Astrocyte (in vitro differentiated cells and primary cell): ENCODE results near the gene GGACT. TPM values are rescaled to one million over a fixed set of nuclear protein-coding genes. Genes with fewer than 3 reads are reported as not detected.

Experiments used
- DNase-seq: peaks from one replicate; pipeline ENCODE4 v3.0.0-alpha.2; 2010; ENCODE audit warnings: low read depth
- FAIRE-seq: peaks from 2 replicates; lab custom pipeline; 2011; peaks lifted over from hg19 to GRCh38; lab: Jason Lieb, UNC
- H2AFZ ChIP-seq: 2 replicates; pipeline ENCODE4 v1.6.0; 2012; ENCODE audit warnings: low read depth, low read length, inconsistent platforms
- H3K27ac ChIP-seq: 2 replicates; pipeline ENCODE4 v1.5.1; 2011; ENCODE audit warnings: low read depth, low read length, inconsistent platforms
- H3K27me3 ChIP-seq: 2 replicates; pipeline ENCODE4 v1.6.0; 2011; ENCODE audit warnings: low read length, inconsistent platforms; ENCODE audit not compliant: insufficient read depth
- H3K36me3 ChIP-seq: 2 replicates; pipeline ENCODE4 v1.5.1; 2011; ENCODE audit warnings: low read length, inconsistent platforms; ENCODE audit not compliant: insufficient read depth
- H3K4me1 ChIP-seq: 2 replicates; pipeline ENCODE4 v1.5.1; 2011; ENCODE audit warnings: low read length, inconsistent platforms; ENCODE audit not compliant: insufficient read depth
- H3K4me2 ChIP-seq: 2 replicates; pipeline ENCODE4 v1.6.0; 2012; ENCODE audit warnings: low read length, inconsistent platforms
- H3K4me3 ChIP-seq: 2 replicates; pipeline ENCODE4 v1.5.1; 2011; ENCODE audit warnings: low read depth, mild to moderate bottlenecking, low read length, inconsistent platforms; ENCODE audit not compliant: insufficient read depth
- H3K79me2 ChIP-seq: 2 replicates; pipeline ENCODE4 v1.6.0; 2012; ENCODE audit warnings: mild to moderate bottlenecking, low read length, inconsistent platforms; ENCODE audit not compliant: insufficient read depth
- H3K9ac ChIP-seq: 2 replicates; pipeline ENCODE4 v1.6.0; 2012; ENCODE audit warnings: mild to moderate bottlenecking, low read length, inconsistent platforms
- H3K9me3 ChIP-seq: 2 replicates; pipeline ENCODE4 v1.5.1; 2012; ENCODE audit warnings: low read depth, mild to moderate bottlenecking, low read length, inconsistent platforms; ENCODE audit not compliant: insufficient read depth
- H4K20me1 ChIP-seq: 2 replicates; pipeline ENCODE4 v1.6.0; 2012; ENCODE audit warnings: low read length, inconsistent platforms; ENCODE audit not compliant: insufficient read depth
- H3K27ac Mint-ChIP-seq: one replicate; pipeline ENCODE4 v1.8.0; 2021; ENCODE audit warnings: mild to moderate bottlenecking, mixed read lengths; ENCODE audit not compliant: unreplicated experiment
- H3K27me3 Mint-ChIP-seq: one replicate; pipeline ENCODE4 v1.8.0; 2021; ENCODE audit warnings: low read depth, mixed read lengths; ENCODE audit not compliant: unreplicated experiment
- H3K36me3 Mint-ChIP-seq: one replicate; pipeline ENCODE4 v1.8.0; 2021; ENCODE audit warnings: low read depth, mixed read lengths; ENCODE audit not compliant: unreplicated experiment
- H3K4me1 Mint-ChIP-seq: one replicate; pipeline ENCODE4 v1.8.0; 2021; ENCODE audit warnings: low read depth, mixed read lengths; ENCODE audit not compliant: unreplicated experiment
- H3K4me3 Mint-ChIP-seq: one replicate; pipeline ENCODE4 v1.8.0; 2021; ENCODE audit warnings: mild to moderate bottlenecking, moderate library complexity, mixed read lengths; ENCODE audit not compliant: unreplicated experiment
- H3K9me3 Mint-ChIP-seq: one replicate; pipeline ENCODE4 v1.8.0; 2021; ENCODE audit warnings: mild to moderate bottlenecking, mixed read lengths; ENCODE audit not compliant: unreplicated experiment
- CTCF ChIP-seq: IDR thresholded peaks from 2 replicates; pipeline ENCODE4 v1.5.1; 2011; ENCODE audit warnings: low read depth, mild to moderate bottlenecking, inconsistent platforms, low read length, moderate library complexity; ENCODE audit not compliant: insufficient read depth
- EZH2 ChIP-seq: IDR thresholded peaks from 2 replicates; pipeline ENCODE4 v1.6.1; 2012; ENCODE audit warnings: mild to moderate bottlenecking, low read length, inconsistent platforms; ENCODE audit not compliant: insufficient read depth
- total RNA-seq: library from RNA; stranded (reverse); gene quantifications from 2 replicates; pipeline ENCODE4 v1.2.1, GENCODE V29; 2021

The GGACT gene
- total RNA-seq, 1 donor from 2014 or later = 7.7 TPM

GRCh38 chr13:100530671-100531213 lies 57.8 kb downstream of the GGACT start:
- Histone ChIP-seq H3K4me2 (no peak overlapping the region), H3K79me2 (no peaks in the 10 kb centered on the region), H3K9ac (no peak overlapping the region), H3K4me1 (no peaks in the 10 kb centered on the region), H3K4me3 (no peak overlapping the region), H3K36me3 (no peaks in the 10 kb centered on the region), H3K27ac (no peak overlapping the region), H3K27me3 (no peaks in the 10 kb centered on the region), H3K9me3 (no peaks in the 10 kb centered on the region), H2AFZ (no peak overlapping the region), H4K20me1 (no peaks in the 10 kb centered on the region)
- no peaks in the 10 kb centered on the region for H3K27me3 Mint-ChIP-seq
- FAIRE-seq (no peak), DNase-seq (no peak)
- no peaks in the 10 kb centered on the region for H3K9me3 Mint-ChIP-seq
- no peak for TF ChIP-seq EZH2
- no peak for TF ChIP-seq CTCF
- H3K36me3 Mint-ChIP-seq = peaks cover 11% of the 10 kb centered on the region
- no peak overlapping the region for H3K4me3 Mint-ChIP-seq
- H3K4me1 Mint-ChIP-seq = peaks cover 2% of the 10 kb centered on the region
- H3K27ac Mint-ChIP-seq = no peak overlapping the region

GRCh38 chr13:100529666-100530377 lies 58.8 kb downstream of the GGACT start:
- H3K36me3 Mint-ChIP-seq = peaks cover 12% of the 10 kb centered on the region
- H3K4me2 ChIP-seq = no peak overlapping the region
- H3K36me3 ChIP-seq = no peaks in the 10 kb centered on the region
- H3K4me3 ChIP-seq = no peak overlapping the region
- no peaks in the 10 kb centered on the region for H3K9me3 ChIP-seq
- H3K27me3 ChIP-seq = no peaks in the 10 kb centered on the region
- no peak for FAIRE-seq
- H3K27ac Mint-ChIP-seq = no peak overlapping the region
- H3K4me1 ChIP-seq = no peaks in the 10 kb centered on the region
- H3K4me1 Mint-ChIP-seq = peaks cover 2% of the 10 kb centered on the region
- no peaks in the 10 kb centered on the region for H4K20me1 ChIP-seq
- no peaks in the 10 kb centered on the region for H3K79me2 ChIP-seq
- TF ChIP-seq EZH2 (no peak), CTCF (no peak)
- H3K4me3 Mint-ChIP-seq = no peak overlapping the region
- no peak overlapping the region for H3K27ac ChIP-seq
- H2AFZ ChIP-seq = no peak overlapping the region
- no peaks in the 10 kb centered on the region for H3K27me3 Mint-ChIP-seq
- no peak overlapping the region for H3K9ac ChIP-seq
- no peaks in the 10 kb centered on the region for H3K9me3 Mint-ChIP-seq
- no peak for DNase-seq

GRCh38 chr13:100528820-100529219 lies 59.8 kb downstream of the GGACT start:
- Histone ChIP-seq H3K27me3 (no peaks in the 10 kb centered on the region), H3K36me3 (no peaks in the 10 kb centered on the region), H2AFZ (no peak overlapping the region), H3K4me1 (no peaks in the 10 kb centered on the region), H3K4me2 (no peak overlapping the region), H3K9ac (no peak overlapping the region), H3K9me3 (no peaks in the 10 kb centered on the region), H4K20me1 (no peaks in the 10 kb centered on the region), H3K79me2 (no peaks in the 10 kb centered on the region), H3K27ac (no peak overlapping the region), H3K4me3 (no peak overlapping the region)
- FAIRE-seq (no peak), DNase-seq (no peak)
- Mint-ChIP-seq H3K36me3 (peaks cover 12% of the 10 kb centered on the region), H3K4me1 (peaks cover 2% of the 10 kb centered on the region), H3K4me3 (no peak overlapping the region), H3K27ac (peak overlapping the region; percentile 62), H3K9me3 (no peaks in the 10 kb centered on the region), H3K27me3 (no peaks in the 10 kb centered on the region)
- TF ChIP-seq EZH2 = no peak
- TF ChIP-seq CTCF = no peak
